CD1c-positive myeloid dendritic cell (primary cell): ENCODE measurements around the gene EIF4H.
"Not testable (repeated sequence)": the region's sequence is repeated elsewhere in the genome, so short reads cannot be mapped to it uniquely, and the experiment has no call there.

ENCODE experiments used
- DNase-seq: peaks from one replicate; pipeline ENCODE4 v3.0.0-alpha.2; 2016; ENCODE audit errors: extremely low spot score

Gene EIF4H

GRCh38 chr7:74199551-74200355, 25.6 kb downstream of the EIF4H start:
- DNase-seq: no peak

DNA sequence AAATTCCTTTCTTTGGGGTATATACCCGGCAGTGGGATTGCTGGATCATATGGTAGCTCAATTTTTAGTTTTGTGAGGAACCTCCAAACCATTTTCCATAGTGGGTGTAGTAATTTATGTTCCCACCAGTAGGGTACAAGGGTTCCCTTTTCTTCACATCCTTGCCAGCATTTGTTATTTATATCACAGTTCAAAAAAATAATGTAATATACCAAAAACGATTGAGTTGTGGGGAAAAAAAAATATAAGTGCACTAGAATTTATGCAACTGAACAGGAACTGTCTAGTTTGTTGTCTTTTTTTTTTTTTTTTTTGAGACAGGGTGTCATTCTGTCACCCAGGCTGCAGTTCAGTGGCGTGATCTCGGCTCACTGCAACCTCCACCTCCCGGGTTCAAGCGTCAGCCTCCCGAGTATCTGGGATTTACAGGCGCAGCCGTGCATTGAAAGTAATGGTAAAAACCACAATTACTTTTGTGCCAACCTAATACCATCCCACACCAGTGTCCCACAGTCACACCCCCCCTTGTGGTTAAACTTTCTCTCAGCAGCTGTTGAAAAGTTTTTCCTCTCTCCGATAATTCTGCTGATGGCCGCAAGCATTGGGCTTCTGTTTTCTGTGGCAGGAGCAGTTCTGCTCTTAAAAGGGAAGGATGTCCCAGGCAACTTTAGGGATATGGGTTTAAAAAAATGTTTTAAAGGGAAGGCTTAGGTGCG, 28.8 kb downstream of the EIF4H start:
- DNase-seq: peak; percentile 88

- no peak for DNase-seq
These were observed 29.9 kb downstream of the EIF4H start for GRCh38 chr7:74203956-74204618.

DNA sequence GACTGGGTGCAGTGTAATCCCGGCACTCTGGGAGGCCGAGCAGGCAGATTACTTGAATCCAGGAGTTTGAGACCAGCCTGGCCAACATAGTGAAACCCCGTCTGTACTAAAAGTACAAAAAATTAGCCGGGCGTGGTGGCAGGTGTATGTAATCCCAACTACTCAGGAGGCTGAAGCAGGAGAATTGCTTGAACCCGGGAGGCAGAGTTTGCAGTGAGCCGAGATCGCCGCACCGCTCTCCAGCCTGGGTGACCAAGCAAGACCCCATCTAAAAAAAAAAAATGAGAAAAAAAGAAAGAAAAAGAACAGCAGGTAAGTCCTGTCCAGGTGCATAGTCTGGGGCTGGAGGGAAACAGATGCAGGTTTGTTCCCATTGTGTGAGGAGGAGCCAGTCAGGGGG, 31.9 kb downstream of the EIF4H start:
- DNase-seq: not testable (repeated sequence)

DNA sequence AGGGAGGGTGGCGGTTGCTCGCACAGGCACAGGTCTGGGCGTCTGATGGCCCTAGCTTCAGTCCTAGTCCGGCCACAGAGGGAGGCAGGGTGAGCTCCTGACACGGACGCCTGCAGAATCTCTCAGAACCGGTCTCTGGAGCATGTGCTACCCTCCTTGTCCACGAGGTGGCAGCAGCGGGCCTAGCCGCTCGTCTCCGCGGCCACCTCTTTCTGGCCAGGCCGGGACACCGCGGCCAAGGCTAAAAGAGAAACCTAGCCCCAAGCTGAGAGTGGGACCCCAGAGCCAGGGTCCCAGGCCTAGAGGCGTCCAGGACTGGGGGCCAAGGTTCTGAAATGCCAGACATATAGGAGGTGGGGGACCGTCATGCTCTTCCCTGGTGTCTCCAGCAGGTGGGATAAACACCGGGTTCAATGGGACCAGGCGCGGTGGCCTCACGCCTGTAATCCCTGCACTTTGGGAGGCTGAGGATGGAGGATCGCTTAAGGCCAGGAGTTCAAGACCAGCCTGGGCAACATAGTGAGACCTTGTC, 32.5 kb downstream of the EIF4H start:
- peak; percentile 89 for DNase-seq

GRCh38 chr7:74207586-74207985, 33.4 kb downstream of the EIF4H start:
- no peak for DNase-seq

GRCh38 chr7:74208241-74208640, 34.1 kb downstream of the EIF4H start:
- DNase-seq: not testable (repeated sequence)

DNA sequence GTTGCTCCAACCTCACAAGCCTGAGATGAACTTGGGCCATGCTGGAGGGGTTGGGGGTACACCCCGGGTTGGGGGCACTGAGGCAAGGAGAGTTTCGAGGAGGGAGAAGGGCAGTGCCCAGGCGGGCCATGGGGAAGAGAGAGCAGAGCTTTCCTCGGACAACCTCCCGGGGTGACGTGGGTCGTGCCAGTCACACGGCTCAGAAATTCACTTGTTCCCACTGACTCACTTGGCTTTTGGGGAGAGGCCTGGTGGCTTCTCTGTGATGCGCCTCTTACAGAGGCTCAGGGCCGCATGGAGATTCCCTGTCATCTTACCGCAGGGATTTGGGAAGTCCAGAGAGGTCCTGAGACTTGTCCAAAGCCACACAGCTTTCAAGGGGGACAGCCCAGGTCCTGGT, 38.5 kb downstream of the EIF4H start:
- peak; percentile 58 for DNase-seq

DNA sequence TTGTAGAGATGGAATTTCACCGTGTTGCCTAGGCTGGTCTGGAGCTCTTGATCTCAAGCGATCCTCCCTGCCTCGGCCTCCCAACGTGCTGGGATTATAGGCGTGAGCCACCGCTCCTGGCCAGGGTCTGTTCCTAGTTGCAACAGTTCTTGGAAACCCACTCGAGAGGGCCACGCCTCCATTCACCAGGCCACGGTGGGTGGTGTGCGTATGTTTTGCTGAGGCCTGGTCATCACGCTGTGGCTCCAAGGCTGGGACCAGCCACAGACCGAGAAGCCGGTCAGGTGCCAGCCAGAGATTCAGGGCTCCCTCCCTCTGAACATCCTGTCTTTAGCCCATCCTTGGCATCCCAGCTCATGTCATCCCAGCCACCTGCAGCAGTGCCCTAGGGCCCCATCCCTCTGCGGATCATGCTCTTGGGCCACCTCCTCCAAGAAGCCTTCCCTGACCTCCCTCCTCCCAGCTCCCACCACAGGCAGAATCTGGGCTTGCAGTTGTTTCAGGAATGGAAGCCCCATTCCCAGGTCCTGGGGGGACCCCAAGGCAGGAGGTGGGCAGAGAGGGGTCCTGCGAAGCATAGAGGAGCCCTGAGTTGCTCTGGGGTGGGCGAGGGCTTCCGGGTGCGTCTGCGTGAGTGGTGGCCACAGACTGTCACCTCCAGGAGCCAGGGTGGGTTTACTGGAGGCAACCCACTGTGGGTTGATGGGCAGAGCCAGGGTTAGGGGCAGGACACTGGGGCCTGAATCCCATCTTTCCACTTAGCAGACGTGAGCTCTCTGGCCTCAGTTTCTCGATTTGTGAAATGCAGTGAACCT, 40.9 kb downstream of the EIF4H start:
- no peak for DNase-seq

DNA sequence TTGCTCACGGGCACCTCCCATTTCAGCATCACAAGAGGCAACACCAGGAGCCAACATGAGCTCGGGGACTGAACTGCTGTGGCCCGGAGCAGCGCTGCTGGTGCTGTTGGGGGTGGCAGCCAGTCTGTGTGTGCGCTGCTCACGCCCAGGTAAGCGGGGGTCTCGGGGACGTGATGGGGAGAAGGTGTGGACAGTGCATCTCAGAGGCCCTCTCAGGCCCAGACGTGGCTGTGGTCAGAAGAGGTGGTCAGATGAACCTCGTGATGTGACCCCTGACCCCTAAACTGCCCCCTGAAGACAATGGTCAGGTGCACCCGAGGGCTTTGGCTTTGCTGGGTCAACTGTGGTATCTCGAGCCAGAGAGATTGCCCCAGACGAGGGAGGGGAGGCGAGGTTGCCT, 41.8 kb downstream of the EIF4H start:
- DNase-seq: no peak

GRCh38 chr7:74216361-74216761, 42.2 kb downstream of the EIF4H start:
- DNase-seq: no peak

DNA sequence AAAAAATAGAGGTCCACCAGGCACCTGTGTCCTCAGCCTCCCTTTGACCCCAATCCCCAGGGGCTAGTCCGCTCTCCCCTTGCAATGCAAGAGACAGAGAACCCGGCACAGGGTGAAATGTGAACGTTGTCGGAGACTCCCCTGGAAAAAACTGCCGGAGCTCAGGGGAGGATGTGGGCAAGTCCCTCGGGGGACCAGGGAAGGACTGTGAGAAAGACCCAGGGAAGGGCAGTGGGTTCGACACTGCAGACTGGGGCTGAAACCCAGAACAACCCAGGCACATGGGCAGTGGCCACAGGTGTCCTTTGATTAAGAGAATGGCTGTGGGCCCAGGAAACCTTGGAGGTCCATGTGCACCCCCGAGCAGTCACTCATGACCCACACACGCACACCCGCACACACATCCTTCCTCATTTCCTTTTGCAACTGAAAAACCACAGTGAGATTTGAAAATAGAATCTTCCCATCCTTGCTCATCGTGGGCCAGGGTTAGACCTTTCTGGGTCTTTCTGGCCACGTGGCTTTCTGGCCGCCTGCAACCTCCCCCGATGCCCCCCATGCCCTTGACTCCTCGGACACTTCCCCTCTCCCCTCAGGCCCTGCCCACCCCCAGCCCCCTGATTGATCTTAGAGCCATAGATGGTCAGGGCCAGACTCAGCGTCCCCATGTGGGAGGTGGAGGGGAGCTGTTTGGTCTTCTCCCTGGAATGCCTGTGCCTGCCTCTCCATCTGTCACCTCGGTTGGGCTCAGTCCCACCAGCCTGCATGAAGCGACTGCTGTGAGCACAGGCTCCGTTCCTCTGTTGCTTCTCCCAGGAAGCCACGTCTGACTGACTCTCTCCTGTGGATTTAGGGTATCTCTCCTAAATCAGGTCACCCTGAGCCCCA, 43.5 kb downstream of the EIF4H start:
- DNase-seq: peak; percentile 74

DNA sequence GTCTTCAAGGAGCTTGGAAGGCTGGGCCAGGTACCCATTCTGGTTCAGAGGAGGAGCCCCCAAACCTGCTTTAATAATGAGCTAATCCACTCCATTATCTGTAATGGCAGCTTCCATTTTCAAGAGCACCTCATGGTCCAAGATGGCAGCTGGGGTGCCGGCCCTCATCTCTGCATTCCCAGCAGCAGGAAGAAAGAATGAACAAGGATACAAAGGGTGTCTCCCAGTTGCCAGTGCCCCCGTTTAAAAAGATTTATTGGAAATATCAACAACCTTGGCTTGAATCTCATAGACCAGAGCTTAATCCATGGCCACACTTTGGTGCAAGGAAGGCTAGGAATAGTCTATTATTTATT, 44.2 kb downstream of the EIF4H start:
- DNase-seq: no peak

DNA sequence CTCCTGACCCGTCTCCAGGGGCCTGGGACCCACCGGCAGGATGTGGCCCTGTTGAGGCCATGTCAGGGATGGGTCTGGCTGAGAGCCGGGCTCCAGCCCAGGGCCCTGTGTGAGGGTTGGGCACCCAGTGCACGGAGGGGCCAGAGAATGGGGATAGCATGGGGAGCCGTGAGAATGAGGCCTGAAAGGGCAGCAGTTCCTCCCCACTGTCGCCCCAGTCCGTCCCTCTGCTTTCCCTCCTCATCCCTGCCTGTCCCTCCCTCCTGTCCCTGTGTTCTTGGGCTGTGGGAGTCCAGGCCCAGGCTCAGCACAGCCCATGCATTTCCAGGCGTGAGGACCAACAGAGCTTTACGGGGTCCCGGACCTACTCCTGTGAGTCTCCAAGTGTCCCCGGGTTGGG, 45.3 kb downstream of the EIF4H start:
- DNase-seq: no peak

DNA sequence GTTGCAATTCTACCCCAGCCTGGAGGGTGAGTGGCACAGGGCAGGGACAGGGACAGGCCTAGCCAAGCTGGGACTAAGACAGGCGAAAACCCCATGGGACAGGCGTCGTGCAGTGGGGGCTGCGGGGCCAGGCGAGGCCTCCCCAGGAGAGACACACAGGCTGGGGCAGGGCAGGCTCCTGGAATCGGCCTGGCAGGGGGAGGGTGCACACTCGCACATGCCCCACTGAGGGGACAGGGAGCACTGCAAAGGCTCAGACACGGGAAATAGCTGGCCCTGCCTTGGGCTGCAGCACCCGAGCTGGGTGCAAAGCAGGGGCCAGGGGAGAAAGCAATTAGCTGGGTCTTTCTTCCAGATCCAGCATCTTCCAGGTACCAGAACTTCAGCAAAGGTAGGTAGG, 46.1 kb downstream of the EIF4H start:
- DNase-seq: no peak

- no peak for DNase-seq
These were observed 47.6 kb downstream of the EIF4H start for GRCh38 chr7:74221713-74222112.

GRCh38 chr7:74222851-74223710, 48.9 kb downstream of the EIF4H start:
- DNase-seq: no peak

- DNase-seq: no peak
These were observed 49.8 kb downstream of the EIF4H start for GRCh38 chr7:74223711-74224510.

DNA sequence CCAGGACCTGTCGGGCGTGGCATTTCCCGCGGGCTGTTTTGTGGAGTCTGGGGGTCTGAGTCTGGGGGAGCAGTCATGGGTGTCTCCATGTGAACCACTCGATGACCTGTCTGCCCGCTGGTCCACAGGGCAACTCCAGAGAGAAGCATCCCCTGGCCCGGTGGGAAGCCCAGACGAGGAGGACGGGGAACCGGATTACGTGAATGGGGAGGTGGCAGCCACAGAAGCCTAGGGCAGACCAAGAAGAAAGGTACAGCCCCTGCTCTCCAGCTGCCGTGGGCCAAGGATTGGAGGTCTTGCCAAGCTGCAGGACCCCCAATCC, 50.3 kb downstream of the EIF4H start:
- DNase-seq: no peak
